ENCODE data around the gene TTLL10.
A peak's percentile ranks its signal among the peaks of the same experiment; 100 is the strongest.
"Not testable (repeated sequence)": the region's sequence is repeated elsewhere in the genome, so short reads cannot be mapped to it uniquely, and the experiment has no call there.

Gene TTLL10

DNA sequence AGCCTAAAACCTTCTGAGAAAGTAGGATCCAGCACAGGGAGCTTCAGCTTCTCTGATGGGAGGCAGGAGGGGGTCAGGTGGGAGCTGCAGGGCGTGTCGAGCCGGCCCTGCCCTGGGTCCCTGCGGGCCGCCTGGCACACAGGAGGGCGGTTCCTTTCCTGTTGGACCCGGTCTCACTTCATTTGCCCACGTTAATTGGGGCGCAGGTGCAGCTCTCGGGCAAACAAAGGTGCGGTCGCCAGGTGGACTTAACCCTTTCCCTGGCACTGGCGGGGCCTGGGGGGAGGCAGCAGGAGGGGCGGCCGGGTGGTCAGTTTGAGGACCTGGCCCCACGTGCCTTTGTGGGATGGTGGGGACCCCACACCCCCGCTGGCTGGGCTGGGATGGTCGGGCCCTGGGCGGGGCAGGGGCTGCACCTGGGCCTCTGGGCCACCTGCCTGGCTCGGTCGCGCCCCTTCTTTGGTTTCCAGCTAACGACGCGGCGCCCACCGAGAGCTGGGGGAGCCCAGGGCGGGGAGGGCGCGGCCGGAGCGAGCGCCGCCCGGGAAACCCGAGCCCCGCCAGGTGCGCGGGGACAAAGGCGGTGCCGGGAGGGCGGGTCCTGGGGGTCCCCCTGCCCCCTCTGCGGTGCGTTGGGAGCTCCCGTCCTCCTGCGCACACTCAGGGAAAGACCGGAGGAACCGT lies 37.0 kb upstream of the TTLL10 start:
- no peak for DNase-seq
- in situ Hi-C loops (cut with MboI; ENCODE audit: low pct_unique_long_range_greater_than_20kb, low sequenced_read_pairs): loop anchor here (25.0 kb wide), 1 partner anchor 101 kb away; the partner anchor contains the start of genes B3GALT6, C1QTNF12 and SDF4

DNA sequence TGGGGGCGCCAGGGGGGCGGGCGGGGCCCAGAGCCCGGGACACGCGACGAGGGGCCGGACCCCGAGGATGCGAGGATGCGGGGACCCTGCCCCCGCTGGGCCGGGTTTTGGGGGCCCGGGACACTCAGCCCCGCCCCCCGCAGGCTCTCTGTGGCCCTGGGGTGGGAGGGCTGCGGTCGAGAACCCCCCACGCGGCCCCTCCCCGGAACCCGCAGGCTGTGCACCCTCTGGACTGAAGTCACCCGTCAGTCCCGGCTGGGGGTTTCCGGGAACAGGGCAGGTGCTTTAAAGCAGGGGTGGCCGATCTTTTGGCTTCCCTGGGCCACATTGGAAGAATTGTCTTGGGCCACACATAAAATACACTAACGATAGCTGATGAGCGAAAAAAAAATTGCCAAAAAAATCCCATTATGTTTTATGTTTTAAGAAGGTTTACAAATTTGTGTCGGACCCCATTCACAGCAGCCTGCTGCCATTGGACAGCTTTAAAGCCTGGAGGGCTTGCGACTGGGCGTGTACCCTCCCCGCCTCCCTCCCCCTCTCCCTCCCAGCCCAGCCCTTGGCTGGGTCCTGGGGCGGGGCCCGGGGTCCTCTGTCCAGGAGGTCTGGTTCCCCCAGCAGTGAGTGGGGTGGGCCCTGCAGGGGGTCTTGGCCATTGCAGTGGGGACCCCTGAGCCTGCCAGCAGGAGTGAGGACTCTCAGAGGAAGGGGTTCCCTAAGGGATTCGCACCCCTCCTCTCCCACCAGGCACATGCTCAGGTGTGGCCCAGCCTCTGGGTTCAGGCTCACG lies 36.2 kb upstream of the TTLL10 start:
- DNase-seq: peak; percentile 37
- in situ Hi-C loops (cut with MboI; ENCODE audit: low pct_unique_long_range_greater_than_20kb, low sequenced_read_pairs): loop anchor here (25.0 kb wide), 1 partner anchor 100 kb away; the partner anchor contains the start of genes B3GALT6, C1QTNF12 and SDF4

GRCh38 chr1:1140673-1141072 lies 33.0 kb upstream of the TTLL10 start:
- DNase-seq: no peak
- in situ Hi-C loops (cut with MboI; ENCODE audit: low pct_unique_long_range_greater_than_20kb, low sequenced_read_pairs): loop anchor here (25.0 kb wide), 1 partner anchor 97 kb away; the partner anchor contains the start of genes B3GALT6, C1QTNF12 and SDF4

GRCh38 chr1:1141244-1141910 lies 32.3 kb upstream of the TTLL10 start:
- in situ Hi-C loops (cut with MboI; ENCODE audit: low pct_unique_long_range_greater_than_20kb, low sequenced_read_pairs): loop anchor here (25.0 kb wide), 1 partner anchor 96 kb away; the partner anchor contains the start of genes B3GALT6, C1QTNF12 and SDF4
- DNase-seq: no peak

GRCh38 chr1:1141911-1142250 lies 31.8 kb upstream of the TTLL10 start:
- no peak for DNase-seq
- in situ Hi-C loops (cut with MboI; ENCODE audit: low pct_unique_long_range_greater_than_20kb, low sequenced_read_pairs): loop anchor here (25.0 kb wide), 1 partner anchor 95 kb away; the partner anchor contains the start of genes B3GALT6, C1QTNF12 and SDF4

DNA sequence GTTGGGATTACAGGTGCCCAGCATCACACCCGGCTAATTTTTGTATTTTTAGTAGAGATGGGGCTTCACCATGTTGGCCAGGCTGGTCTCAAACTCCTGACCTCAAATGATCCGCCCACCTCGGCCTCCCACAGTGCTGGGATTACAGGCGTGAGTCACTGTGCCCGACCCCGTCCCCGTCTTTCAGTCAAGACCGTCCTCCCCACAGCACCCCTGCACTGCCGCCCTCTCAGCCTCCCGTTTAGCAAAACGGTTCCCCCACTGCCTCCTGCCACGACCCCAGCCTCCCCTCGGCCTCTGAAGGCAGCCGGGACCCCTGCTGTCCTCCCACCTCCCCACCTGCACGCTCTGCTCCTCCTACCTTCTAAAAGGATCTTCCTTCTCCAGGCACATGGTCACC lies 31.3 kb upstream of the TTLL10 start:
- in situ Hi-C loops (cut with MboI; ENCODE audit: low pct_unique_long_range_greater_than_20kb, low sequenced_read_pairs): loop anchor here (25.0 kb wide), 1 partner anchor 95 kb away; the partner anchor contains the start of genes B3GALT6, C1QTNF12 and SDF4
- not testable (repeated sequence) for DNase-seq

GRCh38 chr1:1142844-1143243 lies 30.8 kb upstream of the TTLL10 start:
- no peak for DNase-seq
- in situ Hi-C loops (cut with MboI; ENCODE audit: low pct_unique_long_range_greater_than_20kb, low sequenced_read_pairs): loop anchor here (25.0 kb wide), 1 partner anchor 94 kb away; the partner anchor contains the start of genes B3GALT6, C1QTNF12 and SDF4

- DNase-seq: no peak
- in situ Hi-C loops (cut with MboI; ENCODE audit: low pct_unique_long_range_greater_than_20kb, low sequenced_read_pairs): loop anchor here (25.0 kb wide), 1 partner anchor 94 kb away; the partner anchor contains the start of genes B3GALT6, C1QTNF12 and SDF4
These were observed 30.0 kb upstream of the TTLL10 start for GRCh38 chr1:1143636-1144035.

DNA sequence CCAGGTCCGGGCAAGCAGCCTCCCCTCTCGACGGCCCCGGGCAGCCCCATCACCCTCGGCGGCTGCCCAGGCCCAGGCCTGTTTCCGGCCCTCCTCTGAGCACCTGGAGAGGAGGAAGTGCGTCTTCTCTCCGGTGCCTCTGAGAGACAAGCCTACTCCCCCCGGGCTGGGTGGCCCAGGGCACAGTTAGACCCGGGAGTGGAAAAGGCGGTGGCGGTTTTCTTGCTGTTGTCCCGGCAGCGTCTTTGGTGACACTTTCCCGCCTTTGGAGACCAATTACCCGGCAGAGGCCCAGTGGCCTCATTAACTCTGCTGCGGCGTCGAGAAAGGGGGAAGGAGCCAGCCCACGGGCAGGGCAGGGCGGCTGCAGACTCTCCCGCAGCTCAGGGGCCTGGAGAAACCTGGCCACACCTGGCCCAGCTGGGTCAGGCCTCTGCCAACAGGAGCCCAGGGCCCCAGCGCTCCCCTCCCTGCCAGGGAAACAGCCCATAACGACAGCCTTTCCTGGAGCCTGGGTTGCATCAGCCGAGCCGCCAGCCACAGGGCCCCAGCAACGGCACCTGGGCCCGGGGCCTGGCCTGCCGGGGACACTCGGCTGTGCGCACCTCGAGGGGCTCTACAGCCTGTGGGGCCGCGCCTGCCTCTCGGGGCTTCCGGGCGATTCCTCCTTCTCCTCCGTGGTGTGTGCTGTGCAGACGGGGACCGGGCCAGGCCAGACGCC lies 29.4 kb upstream of the TTLL10 start:
- peak; percentile 84 for DNase-seq
- in situ Hi-C loops (cut with MboI; ENCODE audit: low pct_unique_long_range_greater_than_20kb, low sequenced_read_pairs): loop anchor here (25.0 kb wide), 1 partner anchor 93 kb away; the partner anchor contains the start of genes B3GALT6, C1QTNF12 and SDF4

GRCh38 chr1:1144843-1145546 lies 28.7 kb upstream of the TTLL10 start:
- in situ Hi-C loops (cut with MboI; ENCODE audit: low pct_unique_long_range_greater_than_20kb, low sequenced_read_pairs): loop anchor here (25.0 kb wide), 1 partner anchor 92 kb away; the partner anchor contains the start of genes B3GALT6, C1QTNF12 and SDF4

DNA sequence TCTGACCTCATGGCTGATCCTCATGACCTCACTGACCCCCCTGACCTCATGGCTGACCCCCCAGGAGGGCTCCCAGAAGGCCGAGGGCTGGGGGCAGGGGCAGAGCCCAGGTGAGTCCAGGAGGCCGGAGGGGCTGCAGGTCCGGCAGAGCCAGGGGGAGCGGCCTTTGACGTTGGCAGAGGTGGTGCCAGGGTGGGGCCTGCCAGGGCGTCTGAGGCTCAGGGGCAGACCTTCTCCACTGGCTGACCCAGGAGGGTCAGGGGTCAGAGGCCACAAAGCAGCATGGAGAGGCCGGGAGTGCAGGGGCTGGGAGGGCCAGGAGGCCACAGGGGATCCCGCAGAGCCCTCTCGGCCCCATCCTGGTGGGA lies 28.1 kb upstream of the TTLL10 start:
- in situ Hi-C loops (cut with MboI; ENCODE audit: low pct_unique_long_range_greater_than_20kb, low sequenced_read_pairs): loop anchor here (25.0 kb wide), 1 partner anchor 92 kb away; the partner anchor contains the start of genes B3GALT6, C1QTNF12 and SDF4

More at GRCh38 chr1:1144843-1145546, 28.7 kb upstream of the TTLL10 start:
- DNase-seq: no peak

GRCh38 chr1:1146026-1146425 lies 27.7 kb upstream of the TTLL10 start:
- in situ Hi-C loops (cut with MboI; ENCODE audit: low pct_unique_long_range_greater_than_20kb, low sequenced_read_pairs): loop anchor here (25.0 kb wide), 1 partner anchor 91 kb away; the partner anchor contains the start of genes B3GALT6, C1QTNF12 and SDF4
- no peak for DNase-seq

More for the DNA sequence above, 28.1 kb upstream of the TTLL10 start:
- DNase-seq: no peak

- no peak for DNase-seq
- in situ Hi-C loops (cut with MboI; ENCODE audit: low pct_unique_long_range_greater_than_20kb, low sequenced_read_pairs): loop anchor here (25.0 kb wide), 1 partner anchor 91 kb away; the partner anchor contains the start of genes B3GALT6, C1QTNF12 and SDF4
These were observed 27.1 kb upstream of the TTLL10 start for GRCh38 chr1:1146596-1146995.

DNA sequence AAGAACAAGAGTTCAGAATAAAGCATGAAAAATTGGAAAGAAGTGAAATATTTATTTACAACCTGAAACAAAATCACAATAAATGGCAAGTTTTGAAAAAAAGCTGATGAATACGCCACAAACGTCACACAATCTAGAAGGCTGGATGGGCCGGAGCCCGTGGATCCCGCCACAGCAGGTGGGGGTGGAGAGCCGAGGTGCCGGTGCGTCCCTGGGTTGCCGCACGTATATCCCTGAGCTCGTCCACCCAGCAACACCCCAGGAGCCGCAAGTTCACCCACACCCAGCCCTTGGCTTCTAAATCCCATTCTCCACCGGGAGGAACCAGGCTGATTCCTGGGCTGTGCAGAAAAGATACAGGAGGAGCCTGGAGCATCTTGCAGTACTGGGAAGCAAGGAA lies 25.6 kb upstream of the TTLL10 start:
- DNase-seq: no peak
- in situ Hi-C loops (cut with MboI; ENCODE audit: low pct_unique_long_range_greater_than_20kb, low sequenced_read_pairs): loop anchor here (25.0 kb wide), 1 partner anchor 89 kb away; the partner anchor contains the start of genes B3GALT6, C1QTNF12 and SDF4

DNA sequence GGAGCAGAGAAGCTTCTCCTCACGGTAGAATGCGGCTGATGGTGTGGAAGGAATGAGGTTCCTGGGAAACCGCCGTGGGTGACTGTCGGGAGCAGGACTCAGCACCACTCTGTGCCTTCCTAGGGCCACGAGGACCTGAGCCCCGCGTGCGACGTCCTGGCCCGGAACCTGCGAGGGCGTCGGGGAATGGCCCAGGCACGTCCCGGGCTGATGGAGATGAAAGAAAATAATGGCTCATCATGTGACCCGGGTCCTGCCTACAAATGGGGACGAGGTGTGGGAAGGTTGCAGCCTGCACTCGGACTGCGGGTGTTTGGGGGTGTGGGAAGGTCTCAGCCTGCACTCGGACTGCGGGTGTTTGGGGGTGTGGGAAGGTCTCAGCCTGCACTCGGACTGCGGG lies 25.1 kb upstream of the TTLL10 start:
- no peak for DNase-seq
- in situ Hi-C loops (cut with MboI; ENCODE audit: low pct_unique_long_range_greater_than_20kb, low sequenced_read_pairs): loop anchor here (25.0 kb wide), 1 partner anchor 89 kb away; the partner anchor contains the start of genes B3GALT6, C1QTNF12 and SDF4

- in situ Hi-C loops (cut with MboI; ENCODE audit: low pct_unique_long_range_greater_than_20kb, low sequenced_read_pairs): loop anchor here (25.0 kb wide), 1 partner anchor 88 kb away; the partner anchor contains the start of genes B3GALT6, C1QTNF12 and SDF4
- no peak for DNase-seq
These were observed 24.3 kb upstream of the TTLL10 start for GRCh38 chr1:1149416-1149815.

DNA sequence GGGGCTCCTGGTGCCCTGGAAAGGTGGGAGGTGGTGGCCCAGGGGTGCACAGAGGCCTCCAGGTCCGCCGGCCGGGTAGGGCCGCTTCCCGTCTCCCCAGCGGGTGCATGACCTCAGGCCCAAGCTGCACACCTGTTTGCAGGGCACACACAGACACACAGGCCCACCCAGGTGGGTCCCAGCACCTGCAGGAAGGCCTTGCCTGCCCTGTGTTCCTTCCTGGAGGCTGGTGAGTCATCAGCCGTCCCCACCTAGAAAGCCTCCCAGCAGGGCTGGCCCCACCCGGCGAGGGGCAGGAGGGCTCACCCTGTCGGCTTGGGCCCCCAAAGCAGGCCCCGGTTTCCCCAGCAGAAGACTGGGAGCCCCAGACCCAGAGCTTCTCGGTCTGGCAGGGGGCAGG lies 23.6 kb upstream of the TTLL10 start:
- in situ Hi-C loops (cut with MboI; ENCODE audit: low pct_unique_long_range_greater_than_20kb, low sequenced_read_pairs): no loop called here
- no peak for DNase-seq
